ENCODE data around the gene SPEM1.
A peak's percentile ranks its signal among the peaks of the same experiment; 100 is the strongest.

SPEM1 gene

GRCh38 chr17:7418472-7419152, 1.5 kb upstream of the SPEM1 start:
- DNase-seq (ENCODE audit: low spot score): no peak

- no peak for DNase-seq (ENCODE audit: low spot score)
Observed at GRCh38 chr17:7421186-7421585, 1.1 kb downstream of the SPEM1 start.

- DNase-seq (ENCODE audit: low spot score): no peak
Observed at GRCh38 chr17:7423679-7424078, 3.6 kb downstream of the SPEM1 start.

- DNase-seq (ENCODE audit: low spot score): no peak
Observed at GRCh38 chr17:7425316-7425715, 5.2 kb downstream of the SPEM1 start, which contains the start of gene SPEM2. SPEM2 (plus strand) TSS chr17:7425616; CDS start chr17:7425689, 73 bp downstream.

- no peak for DNase-seq (ENCODE audit: low spot score)
Observed at GRCh38 chr17:7425756-7426155, 5.6 kb downstream of the SPEM1 start.

- DNase-seq (ENCODE audit: low spot score): no peak
Observed at GRCh38 chr17:7426203-7426863, 6.2 kb downstream of the SPEM1 start.

- no peak for DNase-seq (ENCODE audit: low spot score)
Observed at GRCh38 chr17:7426896-7427489, 6.9 kb downstream of the SPEM1 start.

- DNase-seq (ENCODE audit: low spot score): no peak
Observed at GRCh38 chr17:7427549-7427948, 7.4 kb downstream of the SPEM1 start.

- DNase-seq (ENCODE audit: low spot score): no peak
Observed at GRCh38 chr17:7428557-7428956, 8.4 kb downstream of the SPEM1 start, which contains the start of gene SPEM3. SPEM3 (plus strand) TSS chr17:7428857; CDS start chr17:7428903, 46 bp downstream.

GRCh38 chr17:7429722-7430121, 9.6 kb downstream of the SPEM1 start:
- DNase-seq (ENCODE audit: low spot score): no peak

- DNase-seq (ENCODE audit: low spot score): no peak
Observed at GRCh38 chr17:7431231-7431630, 11.1 kb downstream of the SPEM1 start.

- DNase-seq (ENCODE audit: low spot score): no peak
Observed at GRCh38 chr17:7432296-7432695, 12.2 kb downstream of the SPEM1 start.

- no peak for DNase-seq (ENCODE audit: low spot score)
Observed at GRCh38 chr17:7435676-7436555, 15.8 kb downstream of the SPEM1 start.

GRCh38 chr17:7436556-7437368, 16.6 kb downstream of the SPEM1 start:
- DNase-seq (ENCODE audit: low spot score): peak; percentile 80

GRCh38 chr17:7437369-7437863, 17.3 kb downstream of the SPEM1 start:
- no peak for DNase-seq (ENCODE audit: low spot score)

GRCh38 chr17:7437950-7438614, 18.0 kb downstream of the SPEM1 start:
- DNase-seq (ENCODE audit: low spot score): no peak

GRCh38 chr17:7438656-7439460, 18.7 kb downstream of the SPEM1 start:
- DNase-seq (ENCODE audit: low spot score): no peak

- no peak for DNase-seq (ENCODE audit: low spot score)
Observed at GRCh38 chr17:7439462-7440112, 19.5 kb downstream of the SPEM1 start, which contains the start of gene FGF11. FGF11 (plus strand) TSS chr17:7439512; CDS start chr17:7439621, 109 bp downstream.
